H1 (cell line): Measurements from ENCODE around the gene SF3B1. TPM values are rescaled to one million over a fixed set of nuclear protein-coding genes. Genes with fewer than 3 reads are reported as not detected.

ENCODE experiments used
- CTCF ChIA-PET: fragments of 300-600 bp; sonication (Branson Sonifier 250); formaldehyde crosslinking; loops from one replicate; lab custom pipeline; 2021; ENCODE audit not compliant: partially characterized antibody; lab: Charles Lee
- POLR2A ChIA-PET: fragments of 300-600 bp; sonication (Branson Sonifier 250); formaldehyde crosslinking; loops from one replicate; lab custom pipeline; 2021; ENCODE audit warnings: inconsistent platforms; ENCODE audit not compliant: partially characterized antibody; lab: Charles Lee
- DNase-seq, 2 experiments: peaks; one replicate each; pipeline versions ENCODE4 v3.0.0 to v3.0.0-alpha.2; 2010 to 2022; ENCODE audit warnings: low spot score in 2 of 2, low read depth in 1 of 2, mixed read lengths in 1 of 2
- FAIRE-seq: peaks from 2 replicates; lab custom pipeline; 2011; peaks lifted over from hg19 to GRCh38; lab: Jason Lieb, UNC
- H2AFZ ChIP-seq: 2 replicates; pipeline ENCODE4 v1.8.1; 2012; ENCODE audit warnings: low read length, inconsistent platforms
- H2AK5ac ChIP-seq: 2 replicates; pipeline ENCODE4 v1.6.1; 2013; ENCODE audit warnings: low read depth, low read length
- H2BK120ac ChIP-seq: replicated peaks from 2 replicates; pipeline ENCODE3; 2013; ENCODE audit warnings: low read depth, low read length, inconsistent platforms
- H2BK12ac ChIP-seq: 2 replicates; pipeline ENCODE4 v1.6.1; 2013; ENCODE audit warnings: low read depth, low read length
- H2BK15ac ChIP-seq: 2 replicates; pipeline ENCODE4 v1.6.1; 2013; ENCODE audit warnings: low read length
- H2BK20ac ChIP-seq: 2 replicates; pipeline ENCODE4 v1.6.1; 2013; ENCODE audit warnings: low read length
- H2BK5ac ChIP-seq: 2 replicates; pipeline ENCODE4 v1.6.1; 2013; ENCODE audit warnings: low read depth, low read length
- H3K14ac ChIP-seq: 2 replicates; pipeline ENCODE4 v1.6.1; 2013; ENCODE audit warnings: inconsistent platforms; ENCODE audit not compliant: insufficient read length
- H3K18ac ChIP-seq: 2 replicates; pipeline ENCODE4 v1.6.1; 2013; ENCODE audit warnings: low read length; ENCODE audit errors: extremely low read depth
- H3K23ac ChIP-seq: 2 replicates; pipeline ENCODE4 v1.6.1; 2013; ENCODE audit warnings: inconsistent platforms; ENCODE audit not compliant: insufficient read length
- H3K23me2 ChIP-seq: 2 replicates; pipeline ENCODE4 v1.6.1; 2013; ENCODE audit warnings: low read depth, low read length
- H3K27ac ChIP-seq: 2 replicates; pipeline ENCODE4 v1.6.1; 2011; ENCODE audit warnings: low read depth, low read length, inconsistent platforms
- H3K27me3 ChIP-seq, 4 experiments: replicated peaks in 1 of 4; 1 replicate in 1 of 4; 2 replicates in 3 of 4; pipeline versions ENCODE4 v1.6.1 to v1.8.1; 2011 to 2013; ENCODE audit warnings: low read length in 3 of 4, mild to moderate bottlenecking in 3 of 4, inconsistent platforms in 2 of 4, mixed read lengths in 2 of 4, moderate library complexity in 1 of 4; ENCODE audit not compliant: control insufficient read depth in 3 of 4, insufficient read depth in 3 of 4; ENCODE audit errors: extremely low read depth in 1 of 4
- H3K36me3 ChIP-seq, 4 experiments: 2 replicates each; pipeline versions ENCODE4 v1.6.1 to v1.8.1; 2011 to 2013; ENCODE audit warnings: mild to moderate bottlenecking in 4 of 4, low read length in 3 of 4, moderate library complexity in 2 of 4, control low read depth in 1 of 4, inconsistent platforms in 1 of 4; ENCODE audit not compliant: insufficient read depth in 4 of 4, control insufficient read depth in 2 of 4
- H3K4ac ChIP-seq: replicated peaks from 2 replicates; pipeline ENCODE3; 2013; ENCODE audit warnings: low read length, low read depth, mixed read lengths, inconsistent platforms; ENCODE audit not compliant: insufficient read length
- H3K4me1 ChIP-seq, 4 experiments: replicated peaks in 1 of 4; 1 replicate in 1 of 4; 2 replicates in 3 of 4; pipeline versions ENCODE4 v1.6.1 to v1.8.1; 2011 to 2013; ENCODE audit warnings: low read length in 3 of 4, inconsistent platforms in 2 of 4, mixed read lengths in 1 of 4; ENCODE audit not compliant: insufficient read depth in 4 of 4, control insufficient read depth in 3 of 4
- H3K4me2 ChIP-seq, 2 experiments: 2 replicates each; pipeline versions ENCODE4 v1.6.1 to v1.8.1; 2011 to 2013; ENCODE audit warnings: low read depth in 2 of 2, low read length in 2 of 2, control low read depth in 1 of 2, inconsistent platforms in 1 of 2, mild to moderate bottlenecking in 1 of 2; ENCODE audit not compliant: insufficient read depth in 1 of 2
- H3K4me3 ChIP-seq, 4 experiments: fragments of 200-600, 300-600 bp in 1 of 4; sonication (generic), shearing (Covaris generic), sonication (Bioruptor Twin) in 1 of 4; 2 replicates each; pipeline versions ENCODE4 v1.5.1 to v1.8.1; 2011 to 2016; ENCODE audit warnings: low read length in 4 of 4, low read depth in 3 of 4, control low read depth in 2 of 4, inconsistent platforms in 2 of 4, mild to moderate bottlenecking in 2 of 4, mixed read lengths in 1 of 4, moderate library complexity in 1 of 4; ENCODE audit not compliant: insufficient read depth in 2 of 4; ENCODE audit errors: extremely low read depth in 1 of 4
- H3K56ac ChIP-seq: replicated peaks from 2 replicates; pipeline ENCODE3; 2013; ENCODE audit warnings: low read depth, mild to moderate bottlenecking, mixed read lengths, low read length, inconsistent platforms; ENCODE audit not compliant: insufficient read length
- H3K79me1 ChIP-seq: 2 replicates; pipeline ENCODE4 v1.6.1; 2013; ENCODE audit warnings: low read depth, low read length, control low read depth
- H3K79me2 ChIP-seq, 2 experiments: 2 replicates each; pipeline versions ENCODE4 v1.6.1 to v1.8.1; 2012 to 2013; ENCODE audit warnings: low read length in 2 of 2, mild to moderate bottlenecking in 2 of 2, inconsistent platforms in 1 of 2; ENCODE audit not compliant: insufficient read depth in 2 of 2, control insufficient read depth in 1 of 2
- H3K9ac ChIP-seq, 4 experiments: replicated peaks in 1 of 4; 1 replicate in 1 of 4; 2 replicates in 3 of 4; pipeline versions ENCODE4 v1.6.1 to v1.8.1; 2011 to 2013; ENCODE audit warnings: low read depth in 3 of 4, low read length in 3 of 4, control low read depth in 2 of 4, mild to moderate bottlenecking in 2 of 4, moderate library complexity in 2 of 4, inconsistent platforms in 1 of 4; ENCODE audit errors: extremely low read depth in 1 of 4
- H3K9me3 ChIP-seq, 2 experiments: 2 replicates each; pipeline versions ENCODE4 v1.6.1 to v1.8.1; 2012 to 2013; ENCODE audit warnings: mild to moderate bottlenecking in 2 of 2, moderate library complexity in 2 of 2, control low read depth in 1 of 2, inconsistent platforms in 1 of 2, low read depth in 1 of 2, low read length in 1 of 2, mixed read lengths in 1 of 2; ENCODE audit not compliant: insufficient read depth in 2 of 2
- H4K20me1 ChIP-seq, 2 experiments: replicated peaks in 1 of 2; 2 replicates each; pipeline versions ENCODE3 to v1.8.1; 2011 to 2013; ENCODE audit warnings: inconsistent platforms in 2 of 2, low read length in 2 of 2, mild to moderate bottlenecking in 1 of 2; ENCODE audit not compliant: insufficient read depth in 2 of 2, control insufficient read depth in 1 of 2
- H4K5ac ChIP-seq: 2 replicates; pipeline ENCODE4 v1.6.1; 2013; ENCODE audit warnings: low read length, low read depth, mixed read lengths, inconsistent platforms; ENCODE audit not compliant: insufficient read length
- H4K8ac ChIP-seq: 2 replicates; pipeline ENCODE4 v1.8.0; 2013; ENCODE audit warnings: mild to moderate bottlenecking, moderate library complexity, low read length, inconsistent platforms; ENCODE audit not compliant: insufficient read depth; ENCODE audit errors: extremely low read depth
- H4K91ac ChIP-seq: replicated peaks from 2 replicates; pipeline ENCODE3; 2013; ENCODE audit warnings: low read length, mixed read lengths, inconsistent platforms; ENCODE audit not compliant: insufficient read length
- ASH2L ChIP-seq: fragments of 200-600, 300-600 bp; sonication (generic); IDR thresholded peaks from one replicate; pipeline ENCODE4 v1.7.1; 2017; ENCODE audit warnings: low read length
- BRCA1 ChIP-seq: IDR thresholded peaks from 2 replicates; pipeline ENCODE4 v1.6.1; 2012; ENCODE audit warnings: low read depth, low read length, improper control_type of control experiment
- CREB1 ChIP-seq: IDR thresholded peaks from 2 replicates; pipeline ENCODE4 v1.6.1; 2012; ENCODE audit warnings: inconsistent platforms
- HDAC2 ChIP-seq, 2 experiments: fragments of 300-600 bp in 1 of 2; sonication (generic) in 1 of 2; IDR thresholded peaks; 2 replicates each; pipeline ENCODE4 v1.6.1; 2011 to 2012; ENCODE audit warnings: low read depth in 2 of 2, low read length in 2 of 2, mild to moderate bottlenecking in 2 of 2, moderate library complexity in 2 of 2, borderline replicate concordance in 1 of 2, inconsistent platforms in 1 of 2
- JUN ChIP-seq: IDR thresholded peaks from 2 replicates; pipeline ENCODE4 v1.6.1; 2011; ENCODE audit warnings: low read depth, mild to moderate bottlenecking, improper control_type of control experiment, low read length
- JUND ChIP-seq: IDR thresholded peaks from 2 replicates; pipeline ENCODE4 v1.6.1; 2011; ENCODE audit warnings: mild to moderate bottlenecking, improper control_type of control experiment, low read length
- POLR2A ChIP-seq, 2 experiments: IDR thresholded peaks; 1 replicate in 1 of 2; 2 replicates in 1 of 2; pipeline ENCODE4 v1.6.1; 2011; ENCODE audit warnings: low read depth in 2 of 2, low read length in 2 of 2, mild to moderate bottlenecking in 2 of 2; ENCODE audit errors: control extremely low read depth in 1 of 2
- POU5F1 ChIP-seq: IDR thresholded peaks from 2 replicates; pipeline ENCODE4 v1.6.1; 2011; ENCODE audit warnings: low read depth, mild to moderate bottlenecking, low read length, moderate library complexity
- SIN3A ChIP-seq, 2 experiments: IDR thresholded peaks in 1 of 2; conservative IDR thresholded peaks in 1 of 2; 2 replicates each; pipeline ENCODE4 v1.6.1; 2011 to 2012; ENCODE audit warnings: low read length in 2 of 2, improper control_type of control experiment in 1 of 2, low read depth in 1 of 2, mild to moderate bottlenecking in 1 of 2
- SP4 ChIP-seq: IDR thresholded peaks from 2 replicates; pipeline ENCODE4 v1.6.1; 2012; ENCODE audit warnings: low read length, inconsistent platforms
- USF2 ChIP-seq: IDR thresholded peaks from 2 replicates; pipeline ENCODE4 v1.6.1; 2011; ENCODE audit warnings: low read length, improper control_type of control experiment
- whole genome bisulfite sequencing, 2 experiments: shearing (Covaris generic) in 1 of 2; methylation state at CpG; one replicate each; pipeline versions ENCODE4 v1.1.6 to v1.1.7; 2013 to 2015; ENCODE audit warnings: low lambda C conversion rate in 2 of 2, mixed read lengths in 2 of 2, inconsistent platforms in 1 of 2, low coverage in 1 of 2, missing lambda C conversion rate in 1 of 2; ENCODE audit not compliant: insufficient replicate concordance in 2 of 2, insufficient coverage in 1 of 2, insufficient read length in 1 of 2; ENCODE audit errors: extremely low coverage in 1 of 2, missing lambda C conversion rate in 1 of 2; 5-methylcytosine and 5-hydroxymethylcytosine counted together
- polyA plus RNA-seq, 7 experiments: library from polyadenylated mRNA; depleted of rRNA in 3 of 7; stranded (reverse) in 5 of 7; unstranded in 2 of 7; fragments of >200 nt in 5 of 7; fragments of 200-250 nt in 2 of 7; gene quantifications; 1 replicate in 5 of 7; 2 replicates in 1 of 7; 4 replicates in 1 of 7; pipeline versions ENCODE4 v1.2.1 to v1.2.3, GENCODE V29; 2011 to 2013; ENCODE audit warnings: missing spikeins in 2 of 7, mixed read lengths in 2 of 7
- total RNA-seq: library from RNA; stranded (reverse); fragmentation: NEBNext Ultra II Directional; extraction: Animal tissue kit (Norgen Biotek cat#: 25700); gene quantifications from 2 replicates; pipeline ENCODE4 v1.2.1, GENCODE V29; 2021
- TF ChIP-seq, protein P1 (sequence below): IDR thresholded peaks from 2 replicates; pipeline ENCODE4 v1.6.1; 2012; ENCODE audit warnings: inconsistent platforms

Gene SF3B1
- total and polyA plus RNA-seq, 2 of the 8 experiments (the other 6 are each of a cell fraction or from before 2014, with no cell fraction given), result 320 to 403 TPM

DNA sequence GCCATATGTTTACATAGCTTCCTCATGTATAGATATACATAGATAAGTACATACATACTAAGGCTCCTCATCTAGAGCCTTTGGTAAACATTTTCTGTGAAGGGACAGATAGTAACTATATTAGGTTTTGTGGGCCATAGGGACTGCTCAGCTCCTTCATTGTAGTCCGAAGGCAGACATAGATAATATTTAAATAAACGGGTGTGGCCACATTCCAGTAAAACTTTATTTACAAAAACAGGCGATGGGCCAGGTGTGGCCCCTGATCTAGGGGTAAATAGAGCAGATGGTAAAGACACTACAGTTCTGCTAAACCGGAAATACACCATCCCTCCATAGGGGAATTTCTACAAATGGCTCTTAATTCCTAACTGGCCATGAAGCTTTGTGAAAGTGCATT lies 25.8 kb upstream of the SF3B1 start:
- no peak overlapping the region for H2AK5ac ChIP-seq
- H2AFZ ChIP-seq, result no peak overlapping the region
- CTCF ChIA-PET, result interaction anchor here (0.9 to 1.3 kb wide), 3 partner anchors 36 to 306 kb away, joined by 3 read pairs; no protein-coding TSS in a partner anchor
- no peaks in the 10 kb centered on the region for H3K27me3 ChIP-seq
- no peak overlapping the region for H3K56ac ChIP-seq
- H2BK120ac ChIP-seq, result no peak overlapping the region
- no peak overlapping the region for H3K4me3 ChIP-seq
- H3K23ac ChIP-seq, result no peak overlapping the region
- no peak overlapping the region for H4K8ac ChIP-seq
- no peak for FAIRE-seq
- no peak overlapping the region for H2BK15ac ChIP-seq
- 93% methylated on average over 4 of the region's 4 CpGs; no CpG with 5 or more reads in 1 of the 2 experiments for WGBS, 2 experiments
- no peak overlapping the region for H3K27ac ChIP-seq
- no peak overlapping the region for H3K18ac ChIP-seq
- POLR2A ChIA-PET, result interaction anchor here (0.9 to 1.4 kb wide), 3 partner anchors 16 to 55 kb away, joined by 3 to 4 read pairs (median 3); partner anchors contain the start of gene MOB4
- H4K91ac ChIP-seq, result no peak overlapping the region
- no peak overlapping the region for H3K9ac ChIP-seq
- peaks cover 0 to 5% of the 10 kb centered on the region in 2 experiments for H4K20me1 ChIP-seq
- no peak overlapping the region for H3K4me2 ChIP-seq
- TF ChIP-seq, protein P1, sequence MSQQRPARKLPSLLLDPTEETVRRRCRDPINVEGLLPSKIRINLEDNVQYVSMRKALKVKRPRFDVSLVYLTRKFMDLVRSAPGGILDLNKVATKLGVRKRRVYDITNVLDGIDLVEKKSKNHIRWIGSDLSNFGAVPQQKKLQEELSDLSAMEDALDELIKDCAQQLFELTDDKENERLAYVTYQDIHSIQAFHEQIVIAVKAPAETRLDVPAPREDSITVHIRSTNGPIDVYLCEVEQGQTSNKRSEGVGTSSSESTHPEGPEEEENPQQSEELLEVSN, result no peak
- TF ChIP-seq SIN3A (conservative IDR thresholded peaks at IDR 0.05 in 1 of 2, IDR thresholded peaks at IDR 0.05 in 1 of 2; ENCODE audit: low read depth in 1 of 2, low read length in 2 of 2) (no peak), HDAC2 (IDR thresholded peaks at IDR 0.05; ENCODE audit: borderline replicate concordance in 1 of 2, low read depth in 2 of 2, low read length in 2 of 2) (no peak), SP4 (no peak), POLR2A (IDR thresholded peaks at IDR 0.05; ENCODE audit: control extremely low read depth in 1 of 2, low read depth in 2 of 2, low read length in 2 of 2) (no peak), BRCA1 (no peak), USF2 (no peak), POU5F1 (no peak), JUND (no peak), JUN (no peak), ASH2L (no peak), CREB1 (no peak)
- TF ChIP-seq, all 59 proteins: peak for 0
- Histone ChIP-seq H2BK20ac (no peak overlapping the region), H3K79me1 (peaks cover under 1% of the 10 kb centered on the region; the same call in 1 of the 2 replicates), H3K23me2 (no peaks in the 10 kb centered on the region), H3K4me1 (no peaks in the 10 kb centered on the region), H4K5ac (no peak overlapping the region), H3K36me3 (peaks cover 0 to 24% (median 8%) of the 10 kb centered on the region in 4 experiments; a peak in 4 of 8 replicates), H3K14ac (no peak overlapping the region), H3K79me2 (peaks cover 6 to 30% of the 10 kb centered on the region in 2 experiments; a peak in 3 of 4 replicates), H2BK5ac (no peak overlapping the region), H3K9me3 (no peaks in the 10 kb centered on the region), H3K4ac (no peak overlapping the region), H2BK12ac (no peak overlapping the region)
- DNase-seq, result no peak
